Measurements from ENCODE around the gene CDKAL1. TPM values are rescaled to one million over a fixed set of nuclear protein-coding genes. Genes with fewer than 3 reads are reported as not detected.
A peak's percentile ranks its signal among the peaks of the same experiment; 100 is the strongest.
"Not testable (repeated sequence)": the region's sequence is repeated elsewhere in the genome, so short reads cannot be mapped to it uniquely, and the experiment has no call there.

The CDKAL1 gene
- total RNA-seq, 1 donor from 2014 or later, result 9.1 TPM

- H3K27me3 ChIP-seq (ENCODE audit: low read depth), result no peaks in the 10 kb centered on the region
- H3K9me3 ChIP-seq (replicated peaks), result no peaks in the 10 kb centered on the region
- no peak overlapping the region for H3K27ac ChIP-seq (replicated peaks)
- H3K4me3 ChIP-seq, result no peak overlapping the region
- no peak for DNase-seq
- H3K4me1 ChIP-seq, result no peaks in the 10 kb centered on the region
- TF ChIP-seq CTCF (IDR thresholded peaks at IDR 0.05; ENCODE audit: borderline replicate concordance), result no peak
- intact Hi-C loops (cut with micrococcal nuclease), result no loop called here
- no peaks in the 10 kb centered on the region for H3K36me3 ChIP-seq
Observed at GRCh38 chr6:20497216-20498040, 36.8 kb upstream of the CDKAL1 start.

- H3K36me3 ChIP-seq, result no peaks in the 10 kb centered on the region
- intact Hi-C loops (cut with micrococcal nuclease), result no loop called here
- H3K27me3 ChIP-seq (ENCODE audit: low read depth), result no peaks in the 10 kb centered on the region
- no peak for TF ChIP-seq CTCF (IDR thresholded peaks at IDR 0.05; ENCODE audit: borderline replicate concordance)
- no peaks in the 10 kb centered on the region for H3K9me3 ChIP-seq (replicated peaks)
- H3K4me3 ChIP-seq, result no peak overlapping the region
- DNase-seq, result no peak
- no peaks in the 10 kb centered on the region for H3K4me1 ChIP-seq
- no peak overlapping the region for H3K27ac ChIP-seq (replicated peaks)
Observed at GRCh38 chr6:20498041-20498385, 36.2 kb upstream of the CDKAL1 start.

GRCh38 chr6:20509212-20509611 is 25.0 kb upstream of the CDKAL1 start:
- Histone ChIP-seq H3K27ac (replicated peaks) (no peak overlapping the region), H3K4me3 (no peak overlapping the region), H3K27me3 (ENCODE audit: low read depth) (no peaks in the 10 kb centered on the region), H3K36me3 (no peaks in the 10 kb centered on the region), H3K9me3 (replicated peaks) (peaks cover 5% of the 10 kb centered on the region), H3K4me1 (no peaks in the 10 kb centered on the region)
- no peak for TF ChIP-seq CTCF (IDR thresholded peaks at IDR 0.05; ENCODE audit: borderline replicate concordance)
- intact Hi-C loops (cut with micrococcal nuclease), result no loop called here
- DNase-seq, result no peak

- no peaks in the 10 kb centered on the region for H3K9me3 ChIP-seq (replicated peaks)
- H3K27ac ChIP-seq (replicated peaks), result no peak overlapping the region
- no peaks in the 10 kb centered on the region for H3K27me3 ChIP-seq (ENCODE audit: low read depth)
- no peak for TF ChIP-seq CTCF (IDR thresholded peaks at IDR 0.05; ENCODE audit: borderline replicate concordance)
- no peak overlapping the region for H3K4me3 ChIP-seq
- no peaks in the 10 kb centered on the region for H3K36me3 ChIP-seq
- no peak for DNase-seq
- intact Hi-C loops (cut with micrococcal nuclease), result no loop called here
- no peaks in the 10 kb centered on the region for H3K4me1 ChIP-seq
Observed at GRCh38 chr6:20511852-20512251, 22.4 kb upstream of the CDKAL1 start.

GRCh38 chr6:20525208-20525607 is 9.0 kb upstream of the CDKAL1 start:
- DNase-seq; H3K27ac ChIP-seq (replicated peaks); H3K4me3 ChIP-seq; H3K36me3 ChIP-seq; H3K4me1 ChIP-seq; H3K9me3 ChIP-seq (replicated peaks): not testable (repeated sequence)
- intact Hi-C loops (cut with micrococcal nuclease), result loop anchor here (5.0 kb wide), 3 partner anchors 123 to 433 kb away; partner anchors contain the start of gene E2F3
- H3K27me3 ChIP-seq (ENCODE audit: low read depth), result peaks cover 22% of the 10 kb centered on the region

GRCh38 chr6:20529086-20529448 is 5.2 kb upstream of the CDKAL1 start:
- TF ChIP-seq CTCF (IDR thresholded peaks at IDR 0.05; ENCODE audit: borderline replicate concordance), result peak; percentile 73
- not testable (repeated sequence) for H3K4me3 ChIP-seq; H3K27ac ChIP-seq (replicated peaks)

More at GRCh38 chr6:20529086-20529448, 5.2 kb upstream of the CDKAL1 start:
- not testable (repeated sequence) for H3K36me3 ChIP-seq; H3K9me3 ChIP-seq (replicated peaks); H3K27me3 ChIP-seq (ENCODE audit: low read depth); H3K4me1 ChIP-seq; DNase-seq
- intact Hi-C loops (cut with micrococcal nuclease), result loop anchor here (5.0 kb wide), 3 partner anchors 127 to 437 kb away; partner anchors contain the start of gene E2F3
